GM10266 (cell line): ENCODE results near the gene ENDOV.

Experiments
- DNase-seq: peaks from one replicate; pipeline ENCODE4 v3.0.0; 2012; ENCODE audit errors: extremely low spot score
- TF ChIP-seq, protein P1 (sequence below): IDR thresholded peaks from 2 replicates; pipeline ENCODE4 v1.5.1; 2012; ENCODE audit warnings: mild to moderate bottlenecking, low read depth; ENCODE audit not compliant: control insufficient read depth, insufficient read depth; ENCODE audit errors: missing control alignments

Gene ENDOV

DNA sequence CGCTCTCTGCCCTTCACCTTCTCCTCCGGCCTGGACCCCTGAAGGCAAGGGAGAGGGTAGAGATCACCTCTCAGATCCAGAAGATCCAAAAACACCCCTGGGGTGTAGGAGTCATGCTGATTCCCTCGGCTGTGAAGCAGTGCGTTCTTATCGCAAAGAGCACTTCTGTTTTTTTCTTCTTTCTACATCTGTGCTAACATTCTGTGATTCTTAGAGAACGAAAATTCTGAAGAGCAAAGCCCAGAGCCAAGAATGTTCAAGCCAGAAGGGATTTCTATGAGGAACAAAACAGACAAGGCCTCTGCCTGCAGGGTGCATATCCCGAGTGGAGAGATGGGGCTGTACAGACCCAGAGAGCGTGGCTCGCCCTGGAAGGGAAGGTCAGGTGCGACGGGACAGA is 44.3 kb downstream of the ENDOV start:
- no peak for DNase-seq
- TF ChIP-seq, protein P1, sequence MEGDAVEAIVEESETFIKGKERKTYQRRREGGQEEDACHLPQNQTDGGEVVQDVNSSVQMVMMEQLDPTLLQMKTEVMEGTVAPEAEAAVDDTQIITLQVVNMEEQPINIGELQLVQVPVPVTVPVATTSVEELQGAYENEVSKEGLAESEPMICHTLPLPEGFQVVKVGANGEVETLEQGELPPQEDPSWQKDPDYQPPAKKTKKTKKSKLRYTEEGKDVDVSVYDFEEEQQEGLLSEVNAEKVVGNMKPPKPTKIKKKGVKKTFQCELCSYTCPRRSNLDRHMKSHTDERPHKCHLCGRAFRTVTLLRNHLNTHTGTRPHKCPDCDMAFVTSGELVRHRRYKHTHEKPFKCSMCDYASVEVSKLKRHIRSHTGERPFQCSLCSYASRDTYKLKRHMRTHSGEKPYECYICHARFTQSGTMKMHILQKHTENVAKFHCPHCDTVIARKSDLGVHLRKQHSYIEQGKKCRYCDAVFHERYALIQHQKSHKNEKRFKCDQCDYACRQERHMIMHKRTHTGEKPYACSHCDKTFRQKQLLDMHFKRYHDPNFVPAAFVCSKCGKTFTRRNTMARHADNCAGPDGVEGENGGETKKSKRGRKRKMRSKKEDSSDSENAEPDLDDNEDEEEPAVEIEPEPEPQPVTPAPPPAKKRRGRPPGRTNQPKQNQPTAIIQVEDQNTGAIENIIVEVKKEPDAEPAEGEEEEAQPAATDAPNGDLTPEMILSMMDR = no peak

DNA sequence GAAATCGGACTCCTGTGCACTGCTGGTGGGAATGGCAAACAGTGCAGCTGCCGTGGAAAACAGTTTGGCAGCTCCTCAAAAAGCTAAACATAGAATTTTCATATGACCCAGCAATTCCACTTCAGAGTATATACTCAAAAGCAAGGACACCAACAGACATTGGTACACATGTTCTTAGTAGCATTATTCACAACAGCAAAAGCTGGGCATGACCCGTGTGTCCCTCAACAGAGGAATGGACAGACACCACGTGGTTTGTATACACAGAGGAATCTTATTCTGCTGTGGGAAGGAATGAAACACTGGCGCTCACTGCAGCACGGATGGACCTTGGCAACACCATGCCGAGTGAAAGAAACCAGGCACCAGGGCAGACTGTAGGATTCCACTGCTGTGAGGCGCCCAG is 45.5 kb downstream of the ENDOV start:
- TF ChIP-seq, protein P1 = no peak
- DNase-seq = no peak

DNA sequence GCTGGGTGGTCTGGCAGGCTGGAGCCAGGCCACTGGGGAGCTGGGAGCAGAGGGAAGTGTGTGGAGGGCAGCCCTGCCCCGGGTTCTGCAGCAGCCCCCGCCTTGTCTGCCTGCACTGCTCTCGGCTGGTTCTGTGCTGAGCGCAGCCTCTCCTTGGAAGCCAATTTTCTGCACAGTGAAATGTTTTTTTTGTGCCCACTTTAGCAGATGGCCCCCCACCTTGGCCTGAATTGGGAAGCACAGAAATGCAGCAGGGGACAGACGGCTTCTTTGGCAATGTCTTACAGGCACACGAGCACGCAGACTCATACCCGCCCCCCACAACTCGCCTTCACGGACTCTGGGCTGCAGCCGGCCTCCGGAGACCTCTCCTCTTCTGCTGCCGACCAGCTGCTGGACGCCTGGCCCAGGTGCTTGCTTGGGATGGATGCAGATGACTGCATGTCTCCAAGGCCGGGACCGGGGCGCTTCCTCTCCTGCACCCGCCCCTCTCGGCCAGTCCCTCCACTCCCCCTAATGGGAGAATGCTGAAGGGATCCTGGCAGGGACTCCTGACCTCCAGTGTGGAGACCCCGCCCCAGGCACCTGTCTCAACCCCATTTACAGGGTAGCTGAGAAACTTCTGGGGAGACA is 46.7 kb downstream of the ENDOV start:
- TF ChIP-seq, protein P1 = no peak
- DNase-seq = no peak

DNA sequence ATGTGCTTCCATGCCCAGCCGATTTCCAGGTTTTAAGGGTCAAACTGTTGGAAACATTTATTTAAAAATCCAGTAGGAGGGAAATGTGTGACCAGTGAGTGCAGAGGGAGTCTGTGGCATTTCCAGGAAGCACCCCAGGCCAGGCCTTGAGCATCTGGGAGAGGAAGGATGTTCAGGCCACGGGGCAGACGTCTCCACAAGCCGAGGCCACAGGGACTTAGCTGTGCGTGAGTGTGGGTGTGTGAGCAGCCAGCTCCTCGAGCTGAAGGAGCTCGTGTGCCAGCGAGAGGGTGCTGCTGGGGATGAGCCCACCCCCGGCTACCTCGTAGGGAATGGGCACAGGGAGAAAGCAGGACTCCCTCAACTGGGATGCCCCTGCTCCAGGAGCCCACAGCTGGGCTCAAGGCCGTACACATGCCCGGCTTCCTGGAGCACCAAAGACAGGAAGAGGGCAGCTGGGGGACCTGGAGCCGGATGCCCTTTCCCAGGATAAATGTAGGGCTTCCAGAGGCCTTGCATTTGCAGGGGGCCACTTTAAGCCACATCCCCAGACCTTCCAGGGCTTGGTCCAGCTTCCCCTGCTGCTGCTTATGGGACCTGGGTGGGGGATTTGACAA is 48.9 kb downstream of the ENDOV start:
- TF ChIP-seq, protein P1 = no peak
- DNase-seq = no peak

DNA sequence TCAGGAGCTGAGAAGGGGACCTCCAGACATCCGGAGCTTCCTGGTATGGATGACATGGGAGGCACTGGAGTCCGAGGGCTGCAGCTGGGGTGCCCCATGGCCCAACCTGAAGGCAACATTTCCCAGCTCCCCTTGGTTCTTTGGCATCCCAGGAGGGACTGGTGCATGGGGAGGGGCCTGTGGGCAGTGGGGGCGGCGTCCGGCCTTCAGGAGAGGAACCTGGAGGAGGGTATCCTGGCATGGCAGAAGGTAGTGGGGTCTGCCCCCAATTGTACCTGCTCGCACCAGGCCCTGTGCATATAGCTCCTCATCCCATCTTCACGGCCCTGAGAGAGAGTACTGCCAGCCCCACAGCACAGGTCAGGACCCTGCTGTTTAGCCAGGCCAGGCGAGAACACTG is 49.5 kb downstream of the ENDOV start:
- DNase-seq = no peak

DNA sequence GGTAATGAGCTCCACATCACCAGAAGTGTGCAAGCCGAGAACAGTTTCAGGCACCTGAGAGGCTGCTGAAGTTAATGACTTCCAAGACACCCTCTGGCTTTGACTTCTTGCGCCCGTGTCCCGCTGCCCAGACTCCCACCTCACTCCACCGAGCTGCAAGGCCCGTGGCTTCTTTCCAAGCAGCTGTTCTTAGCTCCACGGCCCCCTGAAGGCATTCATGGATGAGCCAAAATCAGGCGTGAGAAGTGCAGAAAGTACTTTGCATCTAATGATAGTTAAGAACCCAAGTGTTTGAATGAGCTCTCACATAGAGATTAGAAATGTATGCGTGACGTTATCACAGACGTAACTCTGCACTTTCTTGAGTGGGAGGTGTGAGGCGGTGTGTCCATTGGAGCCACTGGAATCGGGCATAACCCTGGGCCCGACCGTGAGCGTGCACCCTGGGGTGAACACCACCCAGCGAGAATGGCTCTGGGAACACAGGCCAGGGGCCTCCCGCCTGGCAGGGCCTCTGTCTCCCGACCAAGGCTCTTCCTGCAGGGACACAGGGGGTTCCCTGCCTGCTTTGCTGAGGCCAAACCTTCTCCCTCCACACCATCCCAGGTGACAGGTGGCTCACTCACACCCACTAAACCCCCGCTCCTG is 50.5 kb downstream of the ENDOV start:
- DNase-seq = no peak
- TF ChIP-seq, protein P1 = no peak

More for the DNA sequence above, 49.5 kb downstream of the ENDOV start:
- TF ChIP-seq, protein P1 = no peak

DNA sequence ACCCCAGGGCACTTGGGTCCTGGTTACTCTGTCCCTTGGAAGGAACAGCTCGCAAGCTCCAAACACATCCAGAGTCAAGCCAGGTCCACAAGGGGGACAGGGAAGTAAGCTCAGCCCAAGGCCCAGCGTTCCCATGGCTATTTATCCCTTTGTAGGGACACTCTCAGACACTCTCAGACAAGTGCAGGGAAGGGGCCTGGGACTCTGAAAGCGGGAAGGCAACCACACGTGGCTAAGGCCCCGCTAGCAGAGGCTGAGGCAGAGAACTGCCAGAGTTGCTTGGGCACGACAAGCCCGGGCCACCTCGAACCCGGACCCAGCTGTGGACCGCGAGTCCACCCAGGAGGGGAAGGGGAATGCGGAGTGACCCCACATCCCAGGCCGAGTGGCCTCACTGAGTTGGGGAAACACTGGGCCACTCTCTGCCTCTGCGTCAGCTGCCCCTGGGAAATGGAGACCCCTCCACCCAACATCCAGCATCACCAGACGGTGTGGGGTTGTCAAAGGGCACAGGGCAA is 51.3 kb downstream of the ENDOV start:
- TF ChIP-seq, protein P1 = no peak

More for the DNA sequence above, 51.3 kb downstream of the ENDOV start:
- DNase-seq = no peak
